ENCODE measurements around the gene DERA. TPM values are rescaled to one million over a fixed set of nuclear protein-coding genes. Genes with fewer than 3 reads are reported as not detected.
"Not testable (repeated sequence)": the region's sequence is repeated elsewhere in the genome, so short reads cannot be mapped to it uniquely, and the experiment has no call there.

DERA gene
- total RNA-seq, 1 donor from 2014 or later, result 15.3 TPM

DNA sequence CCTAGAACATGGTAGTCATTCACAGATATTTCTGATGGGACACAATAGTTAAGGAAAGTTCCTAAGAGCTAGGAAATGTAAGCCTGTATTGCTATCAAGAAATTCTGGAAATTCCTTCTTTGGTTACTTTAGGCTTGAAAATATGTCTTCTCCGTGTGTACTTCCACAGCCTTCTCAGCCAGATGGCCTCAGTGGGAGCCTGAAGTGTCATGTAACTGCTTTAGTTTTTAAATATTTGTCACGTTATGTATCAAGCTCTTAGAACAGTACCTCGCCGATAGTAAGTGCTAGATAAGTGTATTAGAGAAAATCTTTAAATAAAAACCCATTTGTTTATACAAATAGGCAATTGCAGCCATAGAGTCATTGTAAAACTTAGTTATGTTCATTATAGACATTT lies 95.6 kb downstream of the DERA start:
- H3K36me3 Mint-ChIP-seq (ENCODE audit: low read depth), result peaks cover under 1% of the 10 kb centered on the region
- intact Hi-C loops (cut with micrococcal nuclease), result no loop called here
- H3K4me1 Mint-ChIP-seq (ENCODE audit: low read depth), result no peaks in the 10 kb centered on the region
- no peaks in the 10 kb centered on the region for H3K27me3 Mint-ChIP-seq (ENCODE audit: insufficient read depth)
- H3K4me3 Mint-ChIP-seq, result no peak overlapping the region
- no peak overlapping the region for H3K27ac Mint-ChIP-seq
- H3K9me3 Mint-ChIP-seq, result no peaks in the 10 kb centered on the region
- DNase-seq (ENCODE audit: low spot score), result no peak

DNA sequence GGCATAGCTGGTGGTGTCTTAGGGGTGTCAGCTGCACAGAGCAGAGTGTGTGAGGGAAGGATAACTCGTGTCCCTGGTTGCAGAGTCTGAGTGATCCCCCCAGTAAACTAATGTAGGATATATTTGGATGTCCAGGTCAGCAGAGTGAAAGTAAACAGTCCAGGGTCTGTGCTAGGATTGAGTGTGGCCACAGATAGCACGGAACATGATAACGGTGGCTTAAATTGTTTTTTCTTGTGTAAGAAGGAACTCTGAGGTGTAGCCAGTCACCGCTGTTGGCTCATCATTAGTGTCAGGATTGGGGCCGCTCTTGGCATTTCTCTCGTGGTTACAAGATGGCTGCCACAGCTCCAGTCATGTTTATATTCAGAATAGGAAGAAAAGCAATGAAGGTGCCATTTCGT lies 97.3 kb downstream of the DERA start:
- H3K4me1 Mint-ChIP-seq (ENCODE audit: low read depth), result no peaks in the 10 kb centered on the region

DNA sequence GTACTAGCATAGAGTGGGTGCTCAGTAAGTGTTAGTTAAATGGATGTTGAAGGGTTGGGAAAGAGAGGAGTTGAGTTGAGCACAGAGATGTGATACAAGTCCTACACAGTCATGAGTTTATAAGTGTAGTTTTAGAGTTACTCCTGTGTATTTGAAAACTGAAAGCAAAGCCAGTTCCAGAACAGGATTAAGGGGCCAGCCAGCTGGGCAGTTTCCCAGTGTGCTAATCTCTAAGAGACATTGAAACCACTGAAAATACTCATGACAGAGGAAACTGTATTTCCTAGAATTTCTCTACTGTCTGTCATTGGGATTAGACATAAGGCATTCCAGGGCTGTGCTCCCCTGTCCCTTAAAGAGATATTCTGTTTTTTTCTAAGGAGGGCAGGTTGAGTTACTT lies 101.0 kb downstream of the DERA start:
- Mint-ChIP-seq H3K4me3 (no peak overlapping the region), H3K36me3 (ENCODE audit: low read depth) (peaks cover 11% of the 10 kb centered on the region), H3K27ac (no peak overlapping the region), H3K27me3 (ENCODE audit: insufficient read depth) (no peaks in the 10 kb centered on the region), H3K4me1 (ENCODE audit: low read depth) (no peaks in the 10 kb centered on the region), H3K9me3 (peaks cover 32% of the 10 kb centered on the region)
- no peak for DNase-seq (ENCODE audit: low spot score)
- intact Hi-C loops (cut with micrococcal nuclease), result no loop called here

More for the DNA sequence above, 97.3 kb downstream of the DERA start:
- no peak for DNase-seq (ENCODE audit: low spot score)
- no peak overlapping the region for H3K27ac Mint-ChIP-seq
- peaks cover 4% of the 10 kb centered on the region for H3K36me3 Mint-ChIP-seq (ENCODE audit: low read depth)
- no peaks in the 10 kb centered on the region for H3K27me3 Mint-ChIP-seq (ENCODE audit: insufficient read depth)
- peaks cover 13% of the 10 kb centered on the region for H3K9me3 Mint-ChIP-seq
- H3K4me3 Mint-ChIP-seq, result no peak overlapping the region
- intact Hi-C loops (cut with micrococcal nuclease), result no loop called here

DNA sequence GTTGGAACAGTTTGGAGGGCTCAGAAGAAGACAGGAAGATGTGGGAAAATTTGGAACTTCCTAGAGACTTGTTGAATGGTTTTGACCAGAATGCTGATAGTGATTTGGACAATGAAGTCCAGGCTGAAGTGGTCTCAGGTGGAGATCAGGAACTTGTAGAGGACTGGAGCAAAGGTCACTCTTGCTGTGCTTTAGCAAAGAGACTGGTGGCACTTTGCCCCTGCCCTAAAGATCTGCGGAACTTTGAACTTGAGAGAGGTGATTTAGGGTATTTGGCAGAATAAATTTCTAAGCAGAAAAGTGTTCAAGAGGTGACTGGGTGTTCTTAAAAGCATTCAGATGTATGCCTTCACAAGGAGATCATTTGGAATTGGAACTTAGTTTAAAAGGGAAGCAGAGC lies 102.6 kb downstream of the DERA start:
- H3K9me3 Mint-ChIP-seq, result peaks cover 32% of the 10 kb centered on the region
- H3K27me3 Mint-ChIP-seq (ENCODE audit: insufficient read depth); DNase-seq (ENCODE audit: low spot score); H3K27ac Mint-ChIP-seq; H3K4me1 Mint-ChIP-seq (ENCODE audit: low read depth); H3K4me3 Mint-ChIP-seq; intact Hi-C loops (cut with micrococcal nuclease): not testable (repeated sequence)
- peaks cover 11% of the 10 kb centered on the region for H3K36me3 Mint-ChIP-seq (ENCODE audit: low read depth)

DNA sequence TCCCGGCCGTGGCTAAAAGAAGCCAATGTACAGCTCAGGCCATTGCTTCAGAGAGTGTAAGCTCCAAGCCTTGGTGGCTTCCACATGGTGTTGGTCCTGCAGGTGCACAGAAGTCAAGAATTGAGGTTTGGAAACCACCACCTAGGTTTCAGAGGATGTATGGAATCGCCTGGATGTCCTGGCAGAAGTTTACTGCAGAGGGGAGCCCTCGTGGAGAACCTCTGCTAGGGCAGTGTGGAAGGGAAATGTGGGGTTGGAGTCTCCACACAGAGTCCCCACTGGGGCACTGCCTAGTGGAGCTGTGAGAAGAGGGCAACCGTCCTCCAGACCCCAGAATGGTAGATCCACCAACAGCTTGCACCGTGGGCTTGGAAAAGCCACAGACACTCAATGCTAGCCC lies 103.3 kb downstream of the DERA start:
- intact Hi-C loops (cut with micrococcal nuclease); DNase-seq (ENCODE audit: low spot score); H3K27me3 Mint-ChIP-seq (ENCODE audit: insufficient read depth); H3K4me1 Mint-ChIP-seq (ENCODE audit: low read depth); H3K27ac Mint-ChIP-seq; H3K4me3 Mint-ChIP-seq: not testable (repeated sequence)
- peaks cover 11% of the 10 kb centered on the region for H3K36me3 Mint-ChIP-seq (ENCODE audit: low read depth)
- peaks cover 32% of the 10 kb centered on the region for H3K9me3 Mint-ChIP-seq

DNA sequence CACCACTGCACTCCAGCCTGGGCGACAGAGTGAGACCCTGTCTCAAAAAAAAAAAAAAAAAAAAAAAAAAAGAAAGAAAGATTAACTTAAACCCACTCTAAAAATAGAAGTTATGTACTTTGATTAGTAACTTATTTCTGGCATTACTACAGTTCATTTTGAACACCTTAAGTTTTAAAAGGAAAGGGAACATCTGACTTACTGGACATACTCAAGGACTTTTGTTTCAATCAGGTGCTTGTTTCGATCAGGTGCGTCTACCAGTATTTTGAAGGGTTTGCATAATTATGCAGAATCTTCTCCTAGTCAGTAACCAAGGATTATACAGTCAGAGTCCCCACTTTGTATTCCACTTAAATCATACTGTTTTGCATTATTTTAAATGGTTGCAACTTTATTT lies 105.6 kb downstream of the DERA start:
- H3K9me3 Mint-ChIP-seq, result peaks cover 39% of the 10 kb centered on the region
- H3K27ac Mint-ChIP-seq, result no peak overlapping the region
- H3K4me3 Mint-ChIP-seq, result no peak overlapping the region

DNA sequence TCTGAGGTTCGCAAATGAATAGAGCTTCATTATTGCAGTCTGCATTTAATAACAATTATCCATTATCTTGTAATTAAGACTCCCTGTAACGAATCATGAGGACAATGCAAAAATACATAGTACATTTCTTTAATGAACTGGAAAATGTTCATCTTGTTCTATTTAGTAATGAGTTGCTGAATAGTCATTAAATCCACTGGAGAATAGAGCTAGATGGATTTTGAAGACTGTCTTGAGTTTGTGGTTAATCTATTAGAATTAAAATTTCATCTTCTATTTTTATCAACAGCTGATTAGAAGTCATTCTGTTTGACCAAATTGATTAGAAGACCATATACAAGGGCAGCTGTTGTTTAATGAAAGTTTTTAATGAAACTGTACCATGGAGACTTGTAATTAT lies 107.2 kb downstream of the DERA start:
- no peaks in the 10 kb centered on the region for H3K4me1 Mint-ChIP-seq (ENCODE audit: low read depth)
- H3K9me3 Mint-ChIP-seq, result peaks cover 37% of the 10 kb centered on the region
- no peak for DNase-seq (ENCODE audit: low spot score)
- no peak overlapping the region for H3K4me3 Mint-ChIP-seq
- H3K27me3 Mint-ChIP-seq (ENCODE audit: insufficient read depth), result no peaks in the 10 kb centered on the region
- H3K36me3 Mint-ChIP-seq (ENCODE audit: low read depth), result peaks cover 9% of the 10 kb centered on the region
- intact Hi-C loops (cut with micrococcal nuclease), result no loop called here
- H3K27ac Mint-ChIP-seq, result no peak overlapping the region

More for the DNA sequence above, 105.6 kb downstream of the DERA start:
- no peaks in the 10 kb centered on the region for H3K4me1 Mint-ChIP-seq (ENCODE audit: low read depth)
- intact Hi-C loops (cut with micrococcal nuclease), result no loop called here
- no peaks in the 10 kb centered on the region for H3K27me3 Mint-ChIP-seq (ENCODE audit: insufficient read depth)
- DNase-seq (ENCODE audit: low spot score), result no peak
- peaks cover 11% of the 10 kb centered on the region for H3K36me3 Mint-ChIP-seq (ENCODE audit: low read depth)

DNA sequence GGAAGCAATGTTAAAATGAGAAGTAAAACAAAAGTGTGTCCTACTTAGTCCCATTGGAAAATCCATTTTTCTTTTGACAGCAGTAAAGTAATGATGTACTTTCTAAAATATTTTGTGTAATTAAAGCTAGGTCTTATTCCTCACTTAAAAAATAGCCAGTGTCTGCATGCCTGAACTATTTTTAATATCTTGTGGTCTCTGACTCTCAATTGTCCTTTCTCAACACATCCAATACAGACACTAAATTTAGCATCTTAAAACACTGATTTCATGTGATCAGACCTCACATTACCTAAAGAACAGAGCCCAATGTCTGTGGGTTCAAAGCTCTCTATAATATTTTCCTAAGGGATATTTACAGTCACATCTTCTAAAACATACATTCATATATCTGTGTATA lies 108.0 kb downstream of the DERA start:
- no peak overlapping the region for H3K27ac Mint-ChIP-seq
- H3K4me3 Mint-ChIP-seq, result no peak overlapping the region
- no peaks in the 10 kb centered on the region for H3K27me3 Mint-ChIP-seq (ENCODE audit: insufficient read depth)
- no peaks in the 10 kb centered on the region for H3K4me1 Mint-ChIP-seq (ENCODE audit: low read depth)
- DNase-seq (ENCODE audit: low spot score), result no peak
- peaks cover 2% of the 10 kb centered on the region for H3K36me3 Mint-ChIP-seq (ENCODE audit: low read depth)
- intact Hi-C loops (cut with micrococcal nuclease), result no loop called here
- peaks cover 29% of the 10 kb centered on the region for H3K9me3 Mint-ChIP-seq

DNA sequence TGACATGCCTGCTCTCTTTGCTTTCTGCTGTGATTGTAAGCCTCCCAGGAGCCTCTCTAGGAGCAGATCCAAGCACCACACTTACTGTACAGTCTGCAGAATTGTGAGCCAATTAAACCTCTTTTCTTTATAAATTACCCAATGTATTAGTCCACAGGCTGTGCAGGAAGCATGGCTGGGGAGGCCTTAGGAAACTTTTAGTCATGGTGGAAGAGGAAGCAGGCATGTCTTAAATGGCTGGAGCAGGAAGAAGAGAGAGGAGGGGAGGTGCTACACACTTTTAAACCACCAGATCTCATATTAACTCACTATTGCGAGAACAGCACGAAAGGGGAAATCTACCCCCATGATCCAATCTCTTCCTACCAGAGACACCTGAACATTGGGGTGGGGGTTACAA lies 108.9 kb downstream of the DERA start:
- no peaks in the 10 kb centered on the region for H3K36me3 Mint-ChIP-seq (ENCODE audit: low read depth)
- H3K4me1 Mint-ChIP-seq (ENCODE audit: low read depth), result no peaks in the 10 kb centered on the region
- H3K27ac Mint-ChIP-seq, result no peak overlapping the region
- intact Hi-C loops (cut with micrococcal nuclease), result no loop called here
- H3K27me3 Mint-ChIP-seq (ENCODE audit: insufficient read depth), result no peaks in the 10 kb centered on the region
- H3K9me3 Mint-ChIP-seq, result peaks cover 23% of the 10 kb centered on the region
- no peak for DNase-seq (ENCODE audit: low spot score)
- no peak overlapping the region for H3K4me3 Mint-ChIP-seq

DNA sequence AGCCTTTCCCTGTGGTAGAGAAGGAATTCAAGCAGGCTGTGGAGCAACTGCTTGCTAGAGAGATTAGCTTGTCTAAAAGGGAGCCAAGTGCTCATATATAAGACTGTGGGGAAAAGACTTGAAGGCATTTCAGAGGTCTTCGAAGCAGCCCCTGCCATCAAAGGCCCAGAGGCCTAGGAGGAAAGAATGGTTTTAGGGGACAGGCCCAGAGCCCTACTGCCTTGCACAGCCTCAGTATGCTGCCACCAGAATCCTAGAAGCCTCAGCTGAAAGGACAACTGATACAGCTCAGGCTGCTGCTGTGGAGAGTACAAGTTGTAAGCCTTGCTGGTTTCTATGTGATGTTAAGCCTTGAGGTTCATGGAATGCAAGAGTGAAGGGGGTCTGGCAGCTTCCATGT lies 109.9 kb downstream of the DERA start:
- peaks cover 17% of the 10 kb centered on the region for H3K9me3 Mint-ChIP-seq

DNA sequence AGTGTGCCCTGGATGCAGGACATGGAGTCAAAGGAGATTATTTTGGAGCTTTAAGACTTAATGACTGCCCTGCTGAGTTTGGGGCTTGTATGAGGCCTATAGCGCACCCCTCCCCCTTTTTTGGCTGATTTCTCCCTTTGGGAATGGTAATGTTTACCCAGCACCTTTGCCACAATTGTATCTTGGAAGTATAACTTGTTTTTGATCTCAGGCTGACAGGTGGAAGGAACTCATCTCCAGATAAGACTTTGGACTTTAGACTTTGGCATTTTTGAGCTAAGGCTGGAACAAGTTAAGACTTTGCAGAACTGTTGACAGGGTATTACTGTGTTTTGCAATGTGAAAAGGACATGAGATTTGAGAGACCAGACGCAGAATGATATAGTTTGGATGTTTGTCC lies 110.5 kb downstream of the DERA start:
- H3K27me3 Mint-ChIP-seq (ENCODE audit: insufficient read depth), result no peaks in the 10 kb centered on the region

More for the DNA sequence above, 109.9 kb downstream of the DERA start:
- Mint-ChIP-seq H3K27me3 (ENCODE audit: insufficient read depth) (no peaks in the 10 kb centered on the region), H3K27ac (no peak overlapping the region), H3K4me3 (no peak overlapping the region), H3K36me3 (ENCODE audit: low read depth) (no peaks in the 10 kb centered on the region), H3K4me1 (ENCODE audit: low read depth) (no peaks in the 10 kb centered on the region)
- DNase-seq (ENCODE audit: low spot score), result no peak
- intact Hi-C loops (cut with micrococcal nuclease), result no loop called here

DNA sequence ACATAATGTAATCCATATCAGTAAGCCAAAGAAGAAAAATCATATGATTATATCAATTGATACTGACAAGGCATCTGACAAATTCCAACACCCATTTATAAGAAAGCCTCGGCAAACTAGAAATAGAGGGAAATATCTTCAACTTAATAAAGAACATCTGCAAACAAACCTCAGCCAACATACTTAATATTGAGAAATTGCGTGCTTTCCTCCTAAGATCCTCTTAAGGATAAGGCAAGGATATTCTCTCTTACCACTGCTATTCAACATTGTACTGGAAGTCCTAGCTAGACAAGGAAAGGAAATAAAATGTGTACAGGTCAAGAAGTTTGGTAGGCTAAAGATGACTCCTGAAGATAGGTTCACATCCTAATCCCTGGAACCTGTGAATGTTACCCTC lies 115.9 kb downstream of the DERA start:
- Mint-ChIP-seq H3K9me3 (peaks cover 7% of the 10 kb centered on the region), H3K27me3 (ENCODE audit: insufficient read depth) (no peaks in the 10 kb centered on the region), H3K27ac (no peak overlapping the region), H3K4me3 (no peak overlapping the region), H3K4me1 (ENCODE audit: low read depth) (no peaks in the 10 kb centered on the region), H3K36me3 (ENCODE audit: low read depth) (no peaks in the 10 kb centered on the region)
- intact Hi-C loops (cut with micrococcal nuclease), result no loop called here
- DNase-seq (ENCODE audit: low spot score), result no peak

More for the DNA sequence above, 110.5 kb downstream of the DERA start:
- no peaks in the 10 kb centered on the region for H3K4me1 Mint-ChIP-seq (ENCODE audit: low read depth)
- H3K9me3 Mint-ChIP-seq, result peaks cover 17% of the 10 kb centered on the region
- H3K27ac Mint-ChIP-seq, result no peak overlapping the region
- H3K36me3 Mint-ChIP-seq (ENCODE audit: low read depth), result no peaks in the 10 kb centered on the region
- no peak for DNase-seq (ENCODE audit: low spot score)
- H3K4me3 Mint-ChIP-seq, result no peak overlapping the region
- intact Hi-C loops (cut with micrococcal nuclease), result no loop called here

DNA sequence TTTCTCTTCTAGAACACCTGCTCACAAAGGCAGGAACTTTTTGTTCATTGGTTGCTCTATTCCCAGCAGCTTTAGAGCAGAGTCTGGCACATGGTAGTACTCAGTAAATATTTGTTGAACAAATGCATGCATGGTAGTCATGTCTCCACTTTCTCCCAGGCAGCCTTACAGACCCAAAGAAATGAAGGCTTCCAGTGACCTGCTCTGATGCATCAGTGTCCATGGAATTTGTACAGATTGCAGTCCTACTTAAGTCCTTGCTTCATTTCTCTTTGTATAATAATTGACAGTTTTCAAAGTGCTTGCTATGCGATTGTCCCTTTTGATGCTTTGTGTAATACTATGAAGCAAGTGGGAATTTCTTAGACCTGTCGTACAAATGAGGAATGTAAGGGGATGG lies 119.6 kb downstream of the DERA start:
- Mint-ChIP-seq H3K9me3 (no peaks in the 10 kb centered on the region), H3K4me1 (ENCODE audit: low read depth) (no peaks in the 10 kb centered on the region), H3K27ac (no peak overlapping the region), H3K4me3 (no peak overlapping the region), H3K27me3 (ENCODE audit: insufficient read depth) (no peaks in the 10 kb centered on the region), H3K36me3 (ENCODE audit: low read depth) (no peaks in the 10 kb centered on the region)
- DNase-seq (ENCODE audit: low spot score), result no peak
- intact Hi-C loops (cut with micrococcal nuclease), result no loop called here

DNA sequence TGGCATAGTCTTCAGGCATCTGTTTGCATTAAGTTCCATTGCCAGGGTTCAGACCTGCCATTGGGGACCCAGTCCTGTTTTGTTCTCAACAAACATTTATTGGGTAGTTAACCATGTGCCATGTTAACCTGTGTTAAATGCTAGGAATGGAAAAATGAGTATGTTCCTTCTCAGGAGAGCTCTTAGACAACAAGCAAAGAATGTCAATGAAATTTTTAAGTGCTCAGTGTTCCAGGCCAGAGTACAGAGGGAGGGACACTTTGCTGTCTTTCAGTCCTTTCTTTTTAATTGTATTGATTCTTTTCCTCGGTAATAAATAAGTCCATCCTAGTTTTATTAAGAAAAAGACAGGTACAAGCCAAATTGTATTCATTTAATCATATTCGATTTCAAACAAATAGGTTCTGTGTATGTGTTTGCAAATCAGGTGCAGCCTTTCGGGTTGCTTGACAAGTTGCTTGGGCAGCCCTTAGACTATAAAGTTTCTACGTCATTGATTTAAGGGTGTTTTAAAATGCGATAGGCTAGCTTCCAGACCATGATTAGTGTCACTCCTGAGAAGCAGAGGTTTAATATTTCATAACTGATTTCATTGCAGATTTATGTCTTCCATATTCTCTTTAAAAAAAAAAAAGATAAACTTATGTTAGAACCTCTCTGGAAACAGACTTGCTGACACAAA lies 123.1 kb downstream of the DERA start:
- H3K27me3 Mint-ChIP-seq (ENCODE audit: insufficient read depth), result no peaks in the 10 kb centered on the region
- H3K4me3 Mint-ChIP-seq, result no peak overlapping the region
- no peak for DNase-seq (ENCODE audit: low spot score)
- H3K36me3 Mint-ChIP-seq (ENCODE audit: low read depth), result no peaks in the 10 kb centered on the region
- intact Hi-C loops (cut with micrococcal nuclease), result no loop called here
- H3K27ac Mint-ChIP-seq, result no peak overlapping the region
- H3K9me3 Mint-ChIP-seq, result no peaks in the 10 kb centered on the region
- H3K4me1 Mint-ChIP-seq (ENCODE audit: low read depth), result no peaks in the 10 kb centered on the region
